HG03060 (cell line): Measurements from ENCODE around the gene ZNF775.

Source experiments
- ATAC-seq: cut with Tn5 transposase; IDR thresholded peaks from one replicate; pipeline ENCODE4 v1.9.1; 2021; ENCODE audit warnings: low read depth, moderate number of reproducible peaks; ENCODE audit not compliant: unreplicated experiment

ZNF775 gene

GRCh38 chr7:150410131-150410530 lies 31.0 kb downstream of the ZNF775 start:
- no peak for ATAC-seq

- no peak for ATAC-seq
Observed at GRCh38 chr7:150410680-150411346, 31.7 kb downstream of the ZNF775 start.

DNA sequence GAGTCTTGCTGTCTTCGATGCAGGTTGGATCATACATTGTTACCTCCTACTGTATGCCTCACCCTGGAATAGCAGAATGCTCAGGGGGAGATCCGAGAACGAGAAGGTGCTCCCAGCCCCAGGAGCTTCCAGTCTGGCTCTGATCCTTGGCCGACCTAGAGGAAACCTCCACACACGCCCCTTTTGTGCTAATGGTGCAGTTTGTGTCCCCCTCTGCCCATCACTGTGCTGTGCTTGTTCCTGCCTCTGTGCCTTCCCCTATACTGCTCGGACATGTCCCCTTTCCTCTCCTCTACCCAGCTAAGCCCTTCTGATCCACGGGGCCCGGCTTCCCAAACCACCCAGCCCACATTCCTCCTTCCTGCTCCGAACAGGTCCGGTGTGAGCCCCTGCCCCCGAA lies 32.5 kb downstream of the ZNF775 start:
- no peak for ATAC-seq

DNA sequence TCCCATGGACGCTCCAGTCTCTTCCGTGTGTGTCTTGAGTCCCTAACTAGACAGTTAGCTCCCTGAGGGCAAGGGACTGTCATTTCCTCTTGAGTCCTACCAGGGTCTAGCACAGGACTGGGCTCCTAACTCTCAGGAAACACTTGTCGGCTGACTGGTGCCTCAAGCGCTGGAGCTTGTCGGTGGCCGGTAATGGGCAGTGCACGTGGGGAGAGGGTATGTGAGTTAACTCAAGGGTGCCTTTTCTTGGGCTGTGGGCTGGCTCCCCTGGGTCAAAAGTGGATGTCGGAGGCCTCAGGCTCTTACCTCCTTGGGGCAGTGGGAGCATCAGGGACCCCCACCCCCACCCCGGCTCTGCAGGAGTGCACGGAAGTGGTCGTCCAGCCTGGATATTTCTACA lies 32.9 kb downstream of the ZNF775 start:
- no peak for ATAC-seq

GRCh38 chr7:150412518-150413488 lies 33.7 kb downstream of the ZNF775 start:
- no peak for ATAC-seq

DNA sequence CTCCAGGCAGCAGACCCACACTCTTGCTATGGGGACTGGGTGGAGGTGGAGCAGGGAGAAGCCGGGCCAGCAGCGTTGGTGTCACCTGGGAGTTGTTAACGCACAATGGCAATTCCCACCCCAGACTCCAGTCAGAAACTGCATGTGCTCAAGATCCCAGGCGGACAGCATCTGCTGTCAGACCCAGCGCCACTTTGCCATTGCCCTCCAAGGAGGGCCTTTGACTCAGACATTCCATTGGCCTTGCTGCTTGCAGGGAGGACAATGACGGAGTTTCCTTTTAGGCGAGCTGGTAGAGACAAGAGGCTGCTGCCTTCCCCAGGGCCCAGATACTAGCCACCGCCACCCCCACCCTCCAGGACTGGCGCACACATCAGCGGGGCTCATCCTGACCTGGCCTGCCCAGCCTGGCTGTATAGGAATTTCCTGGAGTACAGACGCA lies 34.5 kb downstream of the ZNF775 start:
- no peak for ATAC-seq

DNA sequence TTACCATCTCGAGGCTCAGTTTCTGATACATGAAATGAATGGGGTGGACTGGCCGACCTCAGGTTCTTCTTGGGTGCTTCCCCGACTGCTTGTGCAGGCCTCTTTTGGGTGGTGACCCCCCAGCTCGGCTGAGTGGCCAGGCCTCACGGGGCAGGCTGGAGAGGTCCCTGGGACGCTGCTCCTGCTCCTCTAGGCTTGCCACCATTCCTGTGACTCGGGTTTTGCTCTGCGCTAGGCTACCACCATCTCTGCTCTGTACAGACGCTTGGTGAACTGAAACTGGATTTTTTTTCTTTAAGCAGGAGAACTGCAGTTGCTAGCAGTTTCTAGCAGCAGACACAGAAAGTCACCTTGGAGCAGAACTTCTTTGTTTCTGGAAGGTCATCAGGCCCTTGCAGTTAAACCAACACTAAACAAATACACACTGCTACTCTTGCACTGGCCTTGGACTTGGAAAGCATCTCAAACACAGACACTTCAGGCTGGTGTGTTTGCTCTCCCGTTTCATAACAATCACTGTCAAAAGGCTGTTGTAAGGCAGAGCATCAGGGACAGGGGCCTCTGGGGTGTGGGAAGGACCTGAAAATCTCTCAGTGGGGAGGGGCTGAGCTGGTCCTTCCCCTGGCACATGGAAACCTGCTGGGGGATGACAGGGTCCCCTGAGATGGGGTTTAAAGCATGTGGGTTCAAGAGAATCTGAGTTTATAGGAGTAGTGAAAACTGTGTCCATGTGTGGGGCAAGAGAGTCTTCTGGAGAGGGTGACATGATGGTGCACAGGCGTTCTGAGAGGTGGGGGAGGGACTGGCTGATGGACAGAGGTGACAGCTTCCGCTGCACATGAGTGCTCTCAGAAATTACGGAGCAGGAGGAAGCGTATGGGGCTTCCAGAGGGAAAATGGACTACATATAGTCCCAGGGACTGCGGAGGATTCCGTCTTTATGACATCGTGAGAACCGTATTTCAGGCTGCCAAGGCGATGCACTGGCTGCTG lies 36.3 kb downstream of the ZNF775 start:
- ATAC-seq: no peak

- no peak for ATAC-seq
Observed at GRCh38 chr7:150417239-150417638, 38.1 kb downstream of the ZNF775 start.

GRCh38 chr7:150417863-150418262 lies 38.7 kb downstream of the ZNF775 start:
- no peak for ATAC-seq

DNA sequence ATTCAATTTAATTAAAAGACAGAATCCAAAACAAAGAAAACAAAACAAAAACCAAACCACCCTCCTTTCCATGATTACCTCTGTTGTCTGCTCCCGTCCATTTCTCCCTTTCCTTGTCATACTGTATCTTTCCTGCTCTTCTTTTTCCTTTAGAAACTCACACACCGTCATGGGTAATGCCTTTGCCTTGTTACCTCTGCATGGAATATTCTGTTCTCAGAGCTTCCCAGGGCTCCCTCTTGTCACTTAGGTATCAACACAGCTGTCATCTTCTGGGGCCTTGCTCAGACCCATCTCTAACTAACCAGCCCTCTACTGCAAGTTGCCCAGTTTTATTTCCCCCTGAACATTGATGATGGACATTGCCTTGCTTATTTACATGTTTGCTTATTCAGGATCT lies 41.1 kb downstream of the ZNF775 start:
- no peak for ATAC-seq

DNA sequence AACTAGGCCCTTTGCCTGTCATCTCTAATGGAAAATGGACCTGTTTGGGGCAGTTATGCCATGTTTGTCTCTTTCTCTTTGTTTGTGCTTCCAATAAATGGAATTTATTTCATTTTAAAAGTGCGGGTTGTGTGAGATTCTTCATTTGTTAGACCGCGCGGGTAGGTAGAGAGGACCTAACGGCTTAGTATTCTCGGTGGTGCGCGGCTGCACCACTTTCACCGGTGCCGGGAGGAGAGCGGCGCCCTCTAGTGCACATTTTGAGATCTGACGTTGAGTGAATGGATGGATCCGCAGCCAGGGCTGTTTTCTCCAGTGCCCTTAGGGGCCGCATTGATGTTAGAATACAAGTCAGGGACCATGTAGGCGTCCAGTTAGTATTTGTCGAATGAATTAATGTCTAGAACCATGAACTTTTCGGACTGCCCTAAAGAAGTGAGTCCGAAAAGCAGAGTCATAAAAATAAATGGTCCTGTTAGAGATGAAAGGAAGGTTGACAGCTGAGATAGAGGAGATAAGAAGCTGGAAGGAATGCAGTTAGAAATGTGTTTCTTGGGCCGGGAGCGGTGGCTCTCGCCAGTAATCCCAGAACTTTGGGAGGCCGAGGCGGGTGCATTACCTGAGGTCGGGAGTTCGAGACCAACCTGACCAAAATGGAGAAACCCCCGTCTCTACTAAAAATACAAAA lies 42.0 kb downstream of the ZNF775 start:
- peak; percentile 92 for ATAC-seq

DNA sequence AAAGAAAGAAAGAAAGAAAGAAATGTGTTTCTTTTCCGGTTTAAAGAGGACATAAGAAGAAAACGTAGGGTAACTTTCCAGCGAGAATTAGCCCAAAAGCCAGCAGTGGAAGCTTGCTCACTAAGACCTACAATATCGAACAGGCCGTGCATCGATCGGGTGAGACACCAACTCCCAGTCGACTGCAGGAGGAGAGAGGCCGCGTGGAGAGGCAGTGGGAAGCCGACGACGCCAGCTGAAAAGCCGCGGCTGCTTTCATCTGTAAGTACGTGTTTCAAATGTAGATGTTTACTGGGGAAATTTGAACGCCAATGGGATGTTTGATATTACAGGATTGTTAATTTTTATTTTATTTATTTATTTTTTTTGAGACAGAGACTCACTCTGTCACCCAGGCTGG lies 42.7 kb downstream of the ZNF775 start:
- ATAC-seq: no peak

DNA sequence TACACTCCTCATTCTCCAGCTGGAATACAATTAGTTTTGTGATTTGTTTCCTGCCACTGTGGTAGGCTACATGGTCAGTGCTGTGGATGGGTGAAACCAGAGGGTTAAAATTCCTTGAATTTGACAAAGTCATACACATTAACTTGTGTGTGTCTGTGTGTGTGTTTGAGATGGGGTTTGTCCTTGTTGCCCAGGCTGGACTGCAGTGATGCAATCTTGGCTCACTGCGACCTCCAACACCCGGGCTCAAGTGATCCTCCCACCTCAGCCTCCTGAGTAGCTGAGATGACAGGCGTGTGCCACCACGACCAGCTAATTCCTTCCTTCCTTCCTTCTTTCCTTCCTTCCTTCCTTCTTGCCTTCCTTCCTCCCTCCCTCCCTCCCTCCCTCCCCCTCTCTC lies 46.5 kb downstream of the ZNF775 start:
- no peak for ATAC-seq

DNA sequence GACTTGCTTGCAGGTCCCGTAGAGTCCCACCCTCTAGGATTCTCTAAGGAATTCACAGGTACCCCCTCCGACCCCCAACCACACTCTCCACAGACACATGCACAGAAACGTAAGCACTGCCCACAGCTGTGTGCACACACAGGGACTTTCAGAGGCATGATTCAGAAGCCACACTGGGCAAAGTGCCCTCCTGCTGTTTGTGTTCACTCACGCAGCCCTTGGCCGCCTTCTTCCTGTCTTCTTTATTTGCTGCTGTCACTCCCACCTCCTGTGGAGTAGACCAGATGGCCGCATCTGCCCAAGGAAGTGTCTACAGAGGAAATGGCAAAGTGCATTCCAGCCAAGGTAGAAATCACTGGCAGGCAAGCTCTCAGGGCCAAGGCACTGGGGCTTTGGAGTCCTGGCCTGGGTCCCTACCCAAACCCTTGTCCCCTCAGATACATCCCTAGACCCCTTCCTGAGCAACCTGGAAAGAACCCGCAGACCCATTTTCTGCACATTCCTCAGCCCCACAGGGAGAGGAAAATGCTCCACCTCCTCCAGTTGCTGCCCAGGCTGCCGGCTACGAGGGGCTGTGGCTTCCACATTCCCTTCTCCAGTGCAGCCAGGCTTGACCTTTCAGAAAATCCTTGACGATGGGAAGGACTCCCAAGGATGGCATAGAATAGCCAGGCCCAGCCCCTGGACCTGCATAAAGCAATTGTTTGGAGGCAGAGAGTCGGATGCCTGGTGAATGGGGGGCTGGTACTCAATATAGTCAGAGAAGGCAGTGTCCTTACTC lies 49.7 kb downstream of the ZNF775 start:
- peak; percentile 51 for ATAC-seq

GRCh38 chr7:150429699-150430098 lies 50.6 kb downstream of the ZNF775 start:
- ATAC-seq: no peak

DNA sequence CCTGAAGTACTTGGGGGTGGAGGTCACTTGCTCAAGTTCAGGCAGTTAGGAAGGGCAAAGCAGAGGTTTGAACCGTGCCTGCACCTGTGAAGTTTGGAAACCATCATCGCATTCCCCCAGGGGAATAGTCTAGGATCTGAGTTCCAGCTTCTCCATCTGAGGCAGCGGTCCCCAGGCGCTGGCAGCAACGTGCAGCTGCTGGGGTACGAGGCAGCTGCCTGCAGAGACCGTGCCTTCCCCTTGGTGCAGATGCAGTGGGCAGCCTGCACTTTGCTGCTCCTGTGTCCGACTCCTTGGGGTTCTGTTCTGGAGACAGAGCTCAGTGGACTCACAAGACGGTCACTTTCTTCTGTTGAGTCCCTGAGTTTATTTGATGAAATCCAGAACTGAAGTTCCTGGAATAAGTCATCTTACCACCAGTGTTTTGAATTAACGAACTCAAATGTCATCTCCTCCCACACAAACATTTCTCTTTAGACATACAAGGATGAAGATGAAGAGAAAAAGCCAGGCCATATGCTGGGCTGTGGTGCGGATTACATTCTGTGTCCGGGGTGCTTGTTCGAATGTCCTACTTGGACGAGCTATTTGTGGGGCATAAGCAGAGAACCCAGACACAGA lies 51.4 kb downstream of the ZNF775 start:
- no peak for ATAC-seq

DNA sequence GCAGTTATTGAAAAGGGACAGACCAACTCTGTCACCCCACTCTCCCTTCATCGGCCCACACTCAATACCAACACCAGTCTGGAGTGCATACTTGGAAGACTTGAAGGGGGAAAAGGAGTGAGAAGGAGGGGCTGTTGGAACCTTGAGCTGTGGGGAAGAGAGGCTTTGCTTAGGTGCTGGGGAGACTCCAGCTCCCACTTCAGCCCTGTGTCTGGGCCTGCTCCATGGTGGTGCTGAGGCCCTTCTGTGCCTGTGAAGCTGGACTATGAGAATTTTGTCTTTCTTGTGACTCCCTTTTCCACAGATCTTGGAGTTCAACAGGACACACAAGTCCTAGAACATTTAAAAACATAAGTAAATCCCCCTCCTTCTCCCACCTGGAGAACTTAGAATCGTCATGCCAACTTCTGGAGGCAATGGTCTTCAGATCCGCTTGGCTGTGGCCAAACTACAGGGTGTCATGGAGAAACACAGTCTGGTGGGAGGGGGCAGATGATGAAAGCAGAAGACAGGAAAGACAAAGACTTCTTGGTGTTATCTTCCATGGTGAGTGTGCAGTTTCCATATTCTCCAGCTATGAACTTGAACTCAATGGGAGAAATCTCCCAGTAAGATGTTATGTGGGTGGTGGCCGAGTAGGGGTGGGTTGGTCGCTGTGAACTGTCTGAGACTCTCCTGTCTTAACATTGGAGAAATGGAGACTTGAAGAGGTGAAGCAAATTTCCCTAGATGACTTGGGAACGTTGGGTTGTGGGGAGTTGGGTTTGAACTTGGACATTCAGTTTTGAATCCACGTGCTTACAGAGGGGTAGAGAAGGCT lies 52.9 kb downstream of the ZNF775 start:
- ATAC-seq: no peak
